Osteoblast (primary cell): Measurements from ENCODE around the gene TBCD. TPM values are rescaled to one million over a fixed set of nuclear protein-coding genes. Genes with fewer than 3 reads are reported as not detected.

Source experiments
- DNase-seq: peaks from one replicate; pipeline ENCODE4 v3.0.0; 2011; ENCODE audit warnings: low spot score, mixed read lengths; ENCODE audit not compliant: insufficient read length; ENCODE audit errors: missing footprints
- H2AFZ ChIP-seq: 2 replicates; pipeline ENCODE4 v1.6.0; 2011; ENCODE audit warnings: mild to moderate bottlenecking, low read length
- H3K27ac ChIP-seq: 2 replicates; pipeline ENCODE4 v1.5.1; 2011; ENCODE audit warnings: mild to moderate bottlenecking, low read depth, low read length, moderate library complexity
- H3K27me3 ChIP-seq: 2 replicates; pipeline ENCODE4 v1.6.0; 2012; ENCODE audit warnings: mild to moderate bottlenecking, control low read depth, inconsistent platforms, low read length, moderate library complexity; ENCODE audit not compliant: insufficient read depth
- H3K36me3 ChIP-seq: 2 replicates; pipeline ENCODE4 v1.5.1; 2011; ENCODE audit warnings: mild to moderate bottlenecking, low read length, control low read depth, moderate library complexity; ENCODE audit not compliant: insufficient read depth
- H3K4me1 ChIP-seq: 2 replicates; pipeline ENCODE4 v1.5.1; 2011; ENCODE audit warnings: mild to moderate bottlenecking, low read length, control low read depth, moderate library complexity; ENCODE audit not compliant: insufficient read depth
- H3K4me2 ChIP-seq: 2 replicates; pipeline ENCODE4 v1.6.0; 2011; ENCODE audit warnings: mild to moderate bottlenecking, low read length; ENCODE audit not compliant: insufficient read depth
- H3K4me3 ChIP-seq: fragments of 200-600 bp; sonication (generic); 3 replicates; pipeline ENCODE4 v1.5.1; 2012; ENCODE audit warnings: mild to moderate bottlenecking, low read length, inconsistent platforms; ENCODE audit not compliant: insufficient read depth
- H3K79me2 ChIP-seq: 2 replicates; pipeline ENCODE4 v1.6.0; 2012; ENCODE audit warnings: mild to moderate bottlenecking, low read length, control low read depth, inconsistent platforms; ENCODE audit not compliant: insufficient read depth
- H3K9me3 ChIP-seq: 2 replicates; pipeline ENCODE4 v1.5.1; 2011; ENCODE audit warnings: low read depth, low read length, control low read depth
- H4K20me1 ChIP-seq: 2 replicates; pipeline ENCODE4 v1.6.0; 2012; ENCODE audit warnings: mild to moderate bottlenecking, low read length, control low read depth; ENCODE audit not compliant: insufficient read depth
- total RNA-seq: library from RNA; depleted of rRNA; stranded (reverse); fragments of >200 nt; gene quantifications from 2 replicates; pipeline ENCODE4 v1.2.3, GENCODE V29; 2012
- TF ChIP-seq, protein P1 (sequence below): IDR thresholded peaks from 2 replicates; pipeline ENCODE4 v1.5.1; 2011; ENCODE audit warnings: mild to moderate bottlenecking, low read depth, low read length, moderate library complexity; ENCODE audit errors: extremely low read depth

The TBCD gene
- total RNA-seq, 1 donor = 29.0 TPM

GRCh38 chr17:82732118-82732743 is 19.6 kb upstream of the TBCD start:
- no peaks in the 10 kb centered on the region for H3K79me2 ChIP-seq
- DNase-seq = peak; percentile 39
- no peak overlapping the region for H3K27ac ChIP-seq
- TF ChIP-seq, protein P1, sequence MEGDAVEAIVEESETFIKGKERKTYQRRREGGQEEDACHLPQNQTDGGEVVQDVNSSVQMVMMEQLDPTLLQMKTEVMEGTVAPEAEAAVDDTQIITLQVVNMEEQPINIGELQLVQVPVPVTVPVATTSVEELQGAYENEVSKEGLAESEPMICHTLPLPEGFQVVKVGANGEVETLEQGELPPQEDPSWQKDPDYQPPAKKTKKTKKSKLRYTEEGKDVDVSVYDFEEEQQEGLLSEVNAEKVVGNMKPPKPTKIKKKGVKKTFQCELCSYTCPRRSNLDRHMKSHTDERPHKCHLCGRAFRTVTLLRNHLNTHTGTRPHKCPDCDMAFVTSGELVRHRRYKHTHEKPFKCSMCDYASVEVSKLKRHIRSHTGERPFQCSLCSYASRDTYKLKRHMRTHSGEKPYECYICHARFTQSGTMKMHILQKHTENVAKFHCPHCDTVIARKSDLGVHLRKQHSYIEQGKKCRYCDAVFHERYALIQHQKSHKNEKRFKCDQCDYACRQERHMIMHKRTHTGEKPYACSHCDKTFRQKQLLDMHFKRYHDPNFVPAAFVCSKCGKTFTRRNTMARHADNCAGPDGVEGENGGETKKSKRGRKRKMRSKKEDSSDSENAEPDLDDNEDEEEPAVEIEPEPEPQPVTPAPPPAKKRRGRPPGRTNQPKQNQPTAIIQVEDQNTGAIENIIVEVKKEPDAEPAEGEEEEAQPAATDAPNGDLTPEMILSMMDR = no peak
- no peak overlapping the region for H3K4me2 ChIP-seq
- H3K36me3 ChIP-seq = peaks cover 7% of the 10 kb centered on the region
- peaks cover 4% of the 10 kb centered on the region for H4K20me1 ChIP-seq
- no peaks in the 10 kb centered on the region for H3K27me3 ChIP-seq
- H2AFZ ChIP-seq = no peak overlapping the region
- H3K4me1 ChIP-seq = peaks cover 2% of the 10 kb centered on the region
- H3K4me3 ChIP-seq = no peak overlapping the region
- no peaks in the 10 kb centered on the region for H3K9me3 ChIP-seq

DNA sequence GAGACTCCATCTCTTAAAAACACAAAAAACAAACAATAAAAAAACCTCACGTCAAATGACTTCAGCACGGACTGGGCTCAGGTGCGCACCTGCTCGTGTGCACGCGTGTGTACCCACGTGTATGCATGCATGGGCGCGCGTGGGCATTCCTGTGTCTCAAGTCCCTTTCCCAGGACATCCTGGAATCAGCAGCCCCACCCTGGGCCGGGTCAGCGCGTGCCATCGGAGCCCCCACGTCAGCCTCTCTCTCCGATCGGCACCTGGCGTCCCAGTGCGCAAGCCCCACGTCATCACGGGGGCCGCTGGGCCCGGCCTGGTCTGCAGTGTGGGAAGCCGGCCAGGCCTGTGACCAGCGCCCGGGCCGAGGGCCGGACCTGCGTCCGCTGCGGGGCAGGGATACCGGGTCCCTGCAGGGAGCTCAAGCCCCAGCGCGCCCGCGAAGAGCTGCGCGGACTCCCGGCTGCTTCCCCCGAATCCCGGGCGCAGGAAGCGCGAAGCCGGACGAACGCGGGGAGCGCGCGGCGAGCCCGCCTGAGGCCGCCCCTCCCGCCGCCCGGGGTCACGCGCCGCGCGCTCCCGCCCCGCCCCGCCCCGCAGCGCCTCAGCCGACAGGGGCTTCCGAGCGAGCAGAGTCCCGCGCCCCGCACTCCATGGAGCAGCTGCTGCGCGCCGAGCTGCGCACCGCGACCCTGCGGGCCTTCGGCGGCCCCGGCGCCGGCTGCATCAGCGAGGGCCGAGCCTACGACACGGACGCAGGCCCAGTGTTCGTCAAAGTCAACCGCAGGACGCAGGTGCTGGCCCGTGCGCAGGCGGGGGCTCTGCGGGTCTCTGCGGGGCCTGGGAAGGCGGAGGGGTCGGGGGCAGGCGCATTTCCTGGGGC is 16.6 kb upstream of the TBCD start, which contains the start of gene FN3K:
FN3K (plus strand) TSS at position 629 of the 880 bp plus-strand sequence; CDS start at position 651, 22 bp downstream.
- peak; percentile 96 for DNase-seq
- H2AFZ ChIP-seq = peak within 1 kb of the TSS; percentile 84
- peak within 1 kb of the TSS; percentile 94 for H3K4me2 ChIP-seq
- peak within 1 kb of the TSS; percentile 12 for H3K27ac ChIP-seq
- peaks cover 7% of the 10 kb centered on the region for H3K36me3 ChIP-seq
- TF ChIP-seq, protein P1 = no peak
- no peaks in the 10 kb centered on the region for H3K27me3 ChIP-seq
- H3K4me1 ChIP-seq = peaks cover 2% of the 10 kb centered on the region
- peak within 1 kb of the TSS; percentile 77 for H3K4me3 ChIP-seq
- H3K9me3 ChIP-seq = no peaks in the 10 kb centered on the region
- no peaks in the 10 kb centered on the region for H4K20me1 ChIP-seq
- H3K79me2 ChIP-seq = no peaks in the 10 kb centered on the region

- Histone ChIP-seq H4K20me1 (no peaks in the 10 kb centered on the region), H3K9me3 (peaks cover 1% of the 10 kb centered on the region), H3K36me3 (peaks cover 20% of the 10 kb centered on the region), H3K4me3 (no peak overlapping the region), H3K27me3 (no peaks in the 10 kb centered on the region), H2AFZ (no peak overlapping the region), H3K79me2 (no peaks in the 10 kb centered on the region), H3K4me2 (no peak overlapping the region), H3K4me1 (peaks cover 2% of the 10 kb centered on the region), H3K27ac (no peak overlapping the region)
- TF ChIP-seq, protein P1 = no peak
- peak; percentile 80 for DNase-seq
Measured at GRCh38 chr17:82736511-82737185, 15.2 kb upstream of the TBCD start.
